GM12872 (cell line): Measurements from ENCODE around the gene MMEL1.

Source experiments
- CTCF ChIP-seq: IDR thresholded peaks from 3 replicates; pipeline ENCODE4 v1.5.1; 2011; ENCODE audit warnings: low read depth, mild to moderate bottlenecking, low read length, moderate library complexity; ENCODE audit not compliant: insufficient read depth

MMEL1 gene

GRCh38 chr1:2627746-2628145, 5.1 kb downstream of the MMEL1 start:
- TF ChIP-seq CTCF: no peak

GRCh38 chr1:2625311-2625710, 7.5 kb downstream of the MMEL1 start:
- TF ChIP-seq CTCF: no peak

- no peak for TF ChIP-seq CTCF
Observed at GRCh38 chr1:2624735-2625300, 8.0 kb downstream of the MMEL1 start.

- TF ChIP-seq CTCF: no peak
Observed at GRCh38 chr1:2623571-2624337, 9.1 kb downstream of the MMEL1 start.

- no peak for TF ChIP-seq CTCF
Observed at GRCh38 chr1:2617971-2618470, 14.8 kb downstream of the MMEL1 start.

- no peak for TF ChIP-seq CTCF
Observed at GRCh38 chr1:2614145-2614544, 18.7 kb downstream of the MMEL1 start.

- no peak for TF ChIP-seq CTCF
Observed at GRCh38 chr1:2612591-2613365, 20.0 kb downstream of the MMEL1 start.
